Trophoblast cell (in vitro differentiated cells and primary cell): ENCODE data around the gene VCAM1.

ENCODE experiments used
- DNase-seq, 2 donors: peaks; one replicate each; pipeline ENCODE4 v3.0.0-alpha.2; 2016
- H2AFZ ChIP-seq: 2 replicates; pipeline ENCODE4 v1.6.1; 2013; ENCODE audit warnings: low read length, moderate library complexity, mild to moderate bottlenecking; ENCODE audit not compliant: insufficient read depth, poor library complexity
- H2AK5ac ChIP-seq: 2 replicates; pipeline ENCODE4 v1.6.1; 2013; ENCODE audit warnings: mild to moderate bottlenecking, low read length
- H2BK120ac ChIP-seq: 2 replicates; pipeline ENCODE4 v1.6.1; 2013; ENCODE audit warnings: low read length, mild to moderate bottlenecking, moderate library complexity; ENCODE audit not compliant: insufficient read depth, poor library complexity
- H2BK12ac ChIP-seq: 2 replicates; pipeline ENCODE4 v1.6.1; 2013; ENCODE audit warnings: mild to moderate bottlenecking, low read length, moderate library complexity
- H2BK5ac ChIP-seq: 2 replicates; pipeline ENCODE4 v1.6.1; 2013; ENCODE audit warnings: low read length, low read depth, moderate library complexity, mild to moderate bottlenecking; ENCODE audit not compliant: poor library complexity
- H3K14ac ChIP-seq: 2 replicates; pipeline ENCODE4 v1.6.1; 2013; ENCODE audit warnings: mild to moderate bottlenecking, low read length
- H3K18ac ChIP-seq: 2 replicates; pipeline ENCODE4 v1.6.1; 2013; ENCODE audit warnings: mild to moderate bottlenecking, low read length
- H3K23ac ChIP-seq: 2 replicates; pipeline ENCODE4 v1.6.1; 2013; ENCODE audit warnings: low read length
- H3K27ac ChIP-seq: 2 replicates; pipeline ENCODE4 v1.5.1; 2013; ENCODE audit warnings: low read depth, mild to moderate bottlenecking, inconsistent platforms, low read length, moderate library complexity
- H3K27me3 ChIP-seq: 2 replicates; pipeline ENCODE4 v1.6.1; 2013; ENCODE audit warnings: inconsistent platforms, mild to moderate bottlenecking, low read length, moderate library complexity; ENCODE audit not compliant: insufficient read depth
- H3K36me3 ChIP-seq, 2 experiments: 1 replicate in 1 of 2; 2 replicates in 1 of 2; pipeline ENCODE4 v1.6.1; 2013; ENCODE audit warnings: low read length in 2 of 2, mild to moderate bottlenecking in 2 of 2, moderate library complexity in 1 of 2; ENCODE audit not compliant: insufficient read depth in 2 of 2, control insufficient read depth in 1 of 2
- H3K4ac ChIP-seq: 2 replicates; pipeline ENCODE4 v1.6.1; 2013; ENCODE audit warnings: low read depth, mild to moderate bottlenecking, low read length, moderate library complexity
- H3K4me1 ChIP-seq, 2 experiments: 1 replicate in 1 of 2; 2 replicates in 1 of 2; pipeline ENCODE4 v1.6.1; 2013; ENCODE audit warnings: low read length in 2 of 2, mild to moderate bottlenecking in 2 of 2, moderate library complexity in 1 of 2; ENCODE audit not compliant: insufficient read depth in 2 of 2, control insufficient read depth in 1 of 2
- H3K4me2 ChIP-seq: 2 replicates; pipeline ENCODE4 v1.6.1; 2013; ENCODE audit warnings: inconsistent platforms, mild to moderate bottlenecking, low read length, moderate library complexity
- H3K4me3 ChIP-seq: 2 replicates; pipeline ENCODE4 v1.5.1; 2013; ENCODE audit warnings: mild to moderate bottlenecking, low read depth, low read length, inconsistent platforms
- H3K79me1 ChIP-seq: one replicate; pipeline ENCODE4 v1.6.1; 2013; ENCODE audit warnings: low read length
- H3K79me2 ChIP-seq: 2 replicates; pipeline ENCODE4 v1.6.1; 2013; ENCODE audit warnings: low read length, mild to moderate bottlenecking; ENCODE audit not compliant: control insufficient read depth, insufficient read depth, poor library complexity
- H3K9ac ChIP-seq: 2 replicates; pipeline ENCODE4 v1.6.1; 2013; ENCODE audit warnings: mild to moderate bottlenecking, low read length
- H3K9me3 ChIP-seq: 2 replicates; pipeline ENCODE4 v1.6.1; 2013; ENCODE audit warnings: low read depth, mild to moderate bottlenecking, control low read depth, inconsistent platforms, low read length; ENCODE audit not compliant: insufficient read depth
- H4K12ac ChIP-seq: 2 replicates; pipeline ENCODE4 v1.6.1; 2013; ENCODE audit warnings: low read depth, mild to moderate bottlenecking, low read length, moderate library complexity
- H4K8ac ChIP-seq: 2 replicates; pipeline ENCODE4 v1.6.1; 2013; ENCODE audit warnings: low read depth, mild to moderate bottlenecking, low read length, moderate library complexity
- H4K91ac ChIP-seq: one replicate; pipeline ENCODE4 v1.6.1; 2013; ENCODE audit warnings: low read depth, mild to moderate bottlenecking, low read length, moderate library complexity
- WGBS: extraction: QIAGEN DNeasy Blood & Tissue Kit; methylation state at CpG from one replicate; pipeline ENCODE4 v1.1.7; 2013; ENCODE audit warnings: missing lambda C conversion rate; ENCODE audit not compliant: insufficient read length, insufficient coverage; ENCODE audit errors: extremely low coverage; 5-methylcytosine and 5-hydroxymethylcytosine counted together

The VCAM1 gene

GRCh38 chr1:100699744-100700143 is 19.8 kb upstream of the VCAM1 start:
- H2BK120ac ChIP-seq = no peak overlapping the region

DNA sequence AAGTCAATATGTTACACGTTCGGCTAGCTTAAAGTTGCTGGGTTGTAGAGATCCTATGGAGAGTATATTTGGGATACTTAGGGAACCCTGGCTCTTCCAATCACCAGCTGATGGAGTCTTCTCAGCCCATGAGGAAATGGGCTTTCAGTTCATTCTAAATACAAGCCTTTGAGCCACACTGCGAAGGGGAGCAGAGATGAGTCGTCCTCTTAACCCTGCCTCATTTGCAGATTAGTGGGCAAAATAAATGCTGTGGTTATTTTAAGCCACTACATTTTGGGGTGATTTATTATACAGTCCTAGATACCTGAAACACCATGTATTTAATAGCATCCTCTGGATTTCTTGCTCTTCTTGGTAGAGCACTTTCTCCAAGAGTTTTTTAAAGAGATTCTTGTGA is 19.0 kb upstream of the VCAM1 start:
- no peak for DNase-seq
- Histone ChIP-seq H3K36me3 (no peaks in the 10 kb centered on the region), H2BK12ac (no peak overlapping the region), H2BK5ac (no peak overlapping the region), H4K91ac (no peak overlapping the region), H3K4me1 (no peaks in the 10 kb centered on the region), H3K9me3 (no peaks in the 10 kb centered on the region), H3K18ac (no peak overlapping the region), H4K8ac (no peak overlapping the region), H3K27ac (no peak overlapping the region), H3K4me3 (no peak overlapping the region), H2AFZ (no peak overlapping the region), H2AK5ac (no peak overlapping the region), H2BK120ac (no peak overlapping the region), H3K14ac (no peak overlapping the region), H3K4ac (no peak overlapping the region), H3K4me2 (no peak overlapping the region), H3K27me3 (no peaks in the 10 kb centered on the region), H3K23ac (no peak overlapping the region), H3K9ac (no peak overlapping the region), H4K12ac (no peak overlapping the region), H3K79me2 (no peaks in the 10 kb centered on the region), H3K79me1 (no peaks in the 10 kb centered on the region)
- WGBS = no CpG with 5 or more reads among the region's 4 CpGs

More at GRCh38 chr1:100699744-100700143, 19.8 kb upstream of the VCAM1 start:
- Histone ChIP-seq H3K18ac (no peak overlapping the region), H3K14ac (no peak overlapping the region), H4K12ac (no peak overlapping the region), H3K4me2 (no peak overlapping the region), H2BK5ac (no peak overlapping the region), H3K79me1 (no peaks in the 10 kb centered on the region), H3K27me3 (no peaks in the 10 kb centered on the region), H3K9me3 (no peaks in the 10 kb centered on the region), H3K4me3 (no peak overlapping the region), H4K91ac (no peak overlapping the region), H3K9ac (no peak overlapping the region), H3K36me3 (no peaks in the 10 kb centered on the region), H3K23ac (no peak overlapping the region), H2AFZ (no peak overlapping the region), H3K79me2 (no peaks in the 10 kb centered on the region), H2BK12ac (no peak overlapping the region), H3K27ac (no peak overlapping the region), H3K4ac (no peak overlapping the region), H4K8ac (no peak overlapping the region), H2AK5ac (no peak overlapping the region), H3K4me1 (no peaks in the 10 kb centered on the region)
- DNase-seq = no peak
- WGBS = no CpG with 5 or more reads among the region's 1 CpG

DNA sequence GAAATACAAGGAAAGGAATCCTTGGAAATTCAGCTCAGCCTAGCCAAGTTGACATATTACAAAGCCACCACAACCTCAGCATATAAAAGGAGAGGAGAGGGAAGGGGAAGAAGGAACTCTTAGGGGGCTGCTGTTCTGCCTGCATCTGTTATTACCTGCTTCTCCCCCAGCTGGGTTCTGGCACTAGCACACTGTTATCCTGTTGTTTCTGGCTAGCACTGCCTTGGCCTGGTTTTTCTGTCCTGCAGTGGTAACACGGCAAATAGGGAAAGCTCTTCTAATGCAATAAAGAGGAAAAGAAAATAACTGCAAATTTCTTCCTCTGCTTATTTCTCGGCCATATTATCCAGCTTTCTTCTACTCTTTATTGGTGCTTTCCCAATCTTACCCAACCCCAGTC is 16.5 kb upstream of the VCAM1 start:
- H3K4me2 ChIP-seq = no peak overlapping the region
- no peak overlapping the region for H3K18ac ChIP-seq
- H2BK120ac ChIP-seq = no peak overlapping the region
- no peak overlapping the region for H3K4ac ChIP-seq
- H4K91ac ChIP-seq = no peak overlapping the region
- H3K36me3 ChIP-seq = no peaks in the 10 kb centered on the region
- H3K23ac ChIP-seq = no peak overlapping the region
- no peak overlapping the region for H4K8ac ChIP-seq
- no peak overlapping the region for H4K12ac ChIP-seq
- no peaks in the 10 kb centered on the region for H3K79me1 ChIP-seq
- H2BK12ac ChIP-seq = no peak overlapping the region
- no peak overlapping the region for H3K4me3 ChIP-seq
- DNase-seq = no peak
- no peaks in the 10 kb centered on the region for H3K27me3 ChIP-seq
- H3K27ac ChIP-seq = no peak overlapping the region
- no peaks in the 10 kb centered on the region for H3K79me2 ChIP-seq
- H2AK5ac ChIP-seq = no peak overlapping the region
- no peak overlapping the region for H2BK5ac ChIP-seq
- H3K14ac ChIP-seq = no peak overlapping the region
- no peak overlapping the region for H3K9ac ChIP-seq
- H3K9me3 ChIP-seq = no peaks in the 10 kb centered on the region
- WGBS = no CpG with 5 or more reads among the region's 2 CpGs
- no peak overlapping the region for H2AFZ ChIP-seq
- H3K4me1 ChIP-seq = no peaks in the 10 kb centered on the region

DNA sequence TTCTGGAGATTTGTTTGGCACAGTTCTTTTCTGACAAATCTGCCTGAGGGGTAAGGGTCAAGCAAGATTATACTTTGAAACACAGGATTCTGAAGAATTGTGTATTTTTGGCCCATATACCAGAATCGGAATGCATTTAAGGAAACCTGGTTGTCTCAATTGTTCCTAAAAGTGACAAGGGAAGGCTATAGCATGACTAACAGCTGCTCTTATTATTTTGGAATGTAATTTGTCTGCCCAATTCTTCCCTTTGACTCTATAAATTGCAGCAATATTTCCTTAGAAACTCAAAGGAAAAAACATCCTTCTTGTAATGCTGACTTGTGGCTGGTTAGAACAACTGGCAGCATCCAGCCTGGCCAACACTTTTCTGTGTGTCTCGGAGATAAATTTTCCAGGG is 15.8 kb upstream of the VCAM1 start:
- DNase-seq = peak in 1 of 2 donors; percentile 19

More for the DNA sequence above, 15.8 kb upstream of the VCAM1 start:
- no peak overlapping the region for H2BK12ac ChIP-seq
- H2AFZ ChIP-seq = no peak overlapping the region
- H3K4ac ChIP-seq = no peak overlapping the region
- no peak overlapping the region for H3K18ac ChIP-seq
- no peak overlapping the region for H4K91ac ChIP-seq
- H4K12ac ChIP-seq = no peak overlapping the region
- H3K4me2 ChIP-seq = no peak overlapping the region
- H3K23ac ChIP-seq = no peak overlapping the region
- H2AK5ac ChIP-seq = no peak overlapping the region
- H3K14ac ChIP-seq = no peak overlapping the region
- no peaks in the 10 kb centered on the region for H3K4me1 ChIP-seq
- no peaks in the 10 kb centered on the region for H3K79me2 ChIP-seq
- no peak overlapping the region for H3K27ac ChIP-seq
- H3K9me3 ChIP-seq = no peaks in the 10 kb centered on the region
- H2BK5ac ChIP-seq = no peak overlapping the region
- no peak overlapping the region for H4K8ac ChIP-seq
- no peaks in the 10 kb centered on the region for H3K79me1 ChIP-seq
- no peaks in the 10 kb centered on the region for H3K36me3 ChIP-seq
- no peak overlapping the region for H3K4me3 ChIP-seq
- H2BK120ac ChIP-seq = no peak overlapping the region
- no peak overlapping the region for H3K9ac ChIP-seq
- WGBS = no CpG with 5 or more reads among the region's 2 CpGs
- no peaks in the 10 kb centered on the region for H3K27me3 ChIP-seq
